HL-60 (cell line): ENCODE measurements around the gene HS1BP3.

Experiments
- DNase-seq, 2 experiments: peaks; one replicate each; pipeline ENCODE4 v3.0.0-alpha.2; 2010 to 2020; ENCODE audit warnings: low read depth in 1 of 2, low spot score in 1 of 2
- H3K27ac ChIP-seq: fragments of 250-450 bp; sonication (Bioruptor Pico); replicated peaks from 2 replicates; pipeline ENCODE4 v1.5.1; 2020; ENCODE audit warnings: mild to moderate bottlenecking, moderate library complexity
- H3K27me3 ChIP-seq: fragments of 250-450 bp; sonication (Bioruptor Pico); 2 replicates; pipeline ENCODE4 v1.5.1; 2021; ENCODE audit warnings: mild to moderate bottlenecking, moderate library complexity; ENCODE audit not compliant: insufficient read depth, poor library complexity, severe bottlenecking
- H3K4me3 ChIP-seq: replicated peaks from 2 replicates; pipeline ENCODE4 v1.5.1; 2011; ENCODE audit warnings: mild to moderate bottlenecking, control low read depth, low read length; ENCODE audit not compliant: insufficient read depth
- GABPA ChIP-seq: IDR thresholded peaks from 2 replicates; pipeline ENCODE4 v1.6.1; 2012; ENCODE audit warnings: low read depth
- POLR2AphosphoS5 ChIP-seq: IDR thresholded peaks from 2 replicates; pipeline ENCODE4 v1.6.1; 2012; ENCODE audit warnings: low read depth
- SPI1 ChIP-seq: IDR thresholded peaks from 2 replicates; pipeline ENCODE4 v1.6.1; 2012; ENCODE audit warnings: low read depth, mild to moderate bottlenecking, borderline replicate concordance
- TF ChIP-seq, protein P1 (sequence below): IDR thresholded peaks from 2 replicates; pipeline ENCODE4 v1.6.1; 2012; ENCODE audit warnings: low read depth; ENCODE audit not compliant: insufficient replicate concordance
- TF ChIP-seq, protein P2 (sequence below): IDR thresholded peaks from one replicate; pipeline ENCODE4 v1.5.1; 2011; ENCODE audit warnings: low read length, control low read depth, inconsistent platforms; ENCODE audit not compliant: insufficient read depth

The HS1BP3 gene

DNA sequence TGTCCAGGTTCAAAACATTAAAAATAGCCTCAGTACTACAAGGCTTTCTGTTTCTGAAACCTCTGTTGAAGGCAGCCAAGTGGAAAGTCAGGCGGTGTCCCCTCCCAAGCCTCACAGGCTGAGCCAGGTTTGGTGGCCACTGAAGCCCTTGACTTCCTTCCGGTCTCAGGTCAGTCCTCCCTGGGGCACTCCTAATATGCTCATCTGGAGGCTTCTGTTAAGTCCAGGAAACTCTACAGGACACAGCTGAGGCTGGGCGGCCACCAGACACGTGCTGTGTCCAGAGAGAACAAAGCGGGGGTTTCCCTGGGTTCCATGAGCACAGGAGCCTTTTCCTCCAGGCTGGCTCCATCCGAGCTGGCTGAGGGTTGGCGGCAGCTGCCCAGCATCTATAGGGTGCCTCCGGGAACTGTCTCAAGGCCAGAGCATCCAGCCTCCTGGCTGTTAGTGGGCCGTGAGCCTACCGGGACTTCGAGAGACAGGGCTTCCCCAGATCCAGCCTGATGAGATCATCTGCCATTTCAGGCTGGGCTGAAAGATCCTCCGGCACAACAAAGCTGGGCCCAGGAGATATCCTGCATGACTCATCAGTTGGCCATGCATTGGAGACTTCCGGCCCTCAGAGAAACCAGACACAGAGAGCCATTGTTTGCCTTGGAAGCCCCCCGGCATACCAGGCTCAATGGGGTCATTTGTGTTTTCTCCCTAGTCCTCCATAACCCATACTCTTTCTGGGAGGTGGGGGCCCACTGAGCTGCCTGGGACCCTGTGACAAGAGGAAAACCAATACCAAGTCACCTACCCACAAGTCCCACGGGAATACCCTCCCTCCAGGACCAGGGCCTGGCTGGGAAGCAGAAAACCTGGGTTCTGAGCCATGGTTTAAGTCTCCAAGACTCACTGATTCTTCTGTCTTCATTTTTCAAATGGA lies 71.7 kb downstream of the HS1BP3 start:
- no peak for DNase-seq
- Histone ChIP-seq H3K27ac (no peak overlapping the region), H3K27me3 (no peaks in the 10 kb centered on the region), H3K4me3 (no peak overlapping the region)
- TF ChIP-seq, protein P1, sequence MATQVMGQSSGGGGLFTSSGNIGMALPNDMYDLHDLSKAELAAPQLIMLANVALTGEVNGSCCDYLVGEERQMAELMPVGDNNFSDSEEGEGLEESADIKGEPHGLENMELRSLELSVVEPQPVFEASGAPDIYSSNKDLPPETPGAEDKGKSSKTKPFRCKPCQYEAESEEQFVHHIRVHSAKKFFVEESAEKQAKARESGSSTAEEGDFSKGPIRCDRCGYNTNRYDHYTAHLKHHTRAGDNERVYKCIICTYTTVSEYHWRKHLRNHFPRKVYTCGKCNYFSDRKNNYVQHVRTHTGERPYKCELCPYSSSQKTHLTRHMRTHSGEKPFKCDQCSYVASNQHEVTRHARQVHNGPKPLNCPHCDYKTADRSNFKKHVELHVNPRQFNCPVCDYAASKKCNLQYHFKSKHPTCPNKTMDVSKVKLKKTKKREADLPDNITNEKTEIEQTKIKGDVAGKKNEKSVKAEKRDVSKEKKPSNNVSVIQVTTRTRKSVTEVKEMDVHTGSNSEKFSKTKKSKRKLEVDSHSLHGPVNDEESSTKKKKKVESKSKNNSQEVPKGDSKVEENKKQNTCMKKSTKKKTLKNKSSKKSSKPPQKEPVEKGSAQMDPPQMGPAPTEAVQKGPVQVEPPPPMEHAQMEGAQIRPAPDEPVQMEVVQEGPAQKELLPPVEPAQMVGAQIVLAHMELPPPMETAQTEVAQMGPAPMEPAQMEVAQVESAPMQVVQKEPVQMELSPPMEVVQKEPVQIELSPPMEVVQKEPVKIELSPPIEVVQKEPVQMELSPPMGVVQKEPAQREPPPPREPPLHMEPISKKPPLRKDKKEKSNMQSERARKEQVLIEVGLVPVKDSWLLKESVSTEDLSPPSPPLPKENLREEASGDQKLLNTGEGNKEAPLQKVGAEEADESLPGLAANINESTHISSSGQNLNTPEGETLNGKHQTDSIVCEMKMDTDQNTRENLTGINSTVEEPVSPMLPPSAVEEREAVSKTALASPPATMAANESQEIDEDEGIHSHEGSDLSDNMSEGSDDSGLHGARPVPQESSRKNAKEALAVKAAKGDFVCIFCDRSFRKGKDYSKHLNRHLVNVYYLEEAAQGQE, result no peak
- no peak for TF ChIP-seq GABPA

- no peaks in the 10 kb centered on the region for H3K27me3 ChIP-seq
- H3K27ac ChIP-seq, result no peak overlapping the region
- no peak overlapping the region for H3K4me3 ChIP-seq
- DNase-seq, result no peak
- TF ChIP-seq SPI1 (no peak), POLR2AphosphoS5 (no peak), GABPA (no peak)
- TF ChIP-seq, protein P2, sequence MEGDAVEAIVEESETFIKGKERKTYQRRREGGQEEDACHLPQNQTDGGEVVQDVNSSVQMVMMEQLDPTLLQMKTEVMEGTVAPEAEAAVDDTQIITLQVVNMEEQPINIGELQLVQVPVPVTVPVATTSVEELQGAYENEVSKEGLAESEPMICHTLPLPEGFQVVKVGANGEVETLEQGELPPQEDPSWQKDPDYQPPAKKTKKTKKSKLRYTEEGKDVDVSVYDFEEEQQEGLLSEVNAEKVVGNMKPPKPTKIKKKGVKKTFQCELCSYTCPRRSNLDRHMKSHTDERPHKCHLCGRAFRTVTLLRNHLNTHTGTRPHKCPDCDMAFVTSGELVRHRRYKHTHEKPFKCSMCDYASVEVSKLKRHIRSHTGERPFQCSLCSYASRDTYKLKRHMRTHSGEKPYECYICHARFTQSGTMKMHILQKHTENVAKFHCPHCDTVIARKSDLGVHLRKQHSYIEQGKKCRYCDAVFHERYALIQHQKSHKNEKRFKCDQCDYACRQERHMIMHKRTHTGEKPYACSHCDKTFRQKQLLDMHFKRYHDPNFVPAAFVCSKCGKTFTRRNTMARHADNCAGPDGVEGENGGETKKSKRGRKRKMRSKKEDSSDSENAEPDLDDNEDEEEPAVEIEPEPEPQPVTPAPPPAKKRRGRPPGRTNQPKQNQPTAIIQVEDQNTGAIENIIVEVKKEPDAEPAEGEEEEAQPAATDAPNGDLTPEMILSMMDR, result no peak
- TF ChIP-seq, protein P1, result no peak
Measured at GRCh38 chr2:20578266-20578894, 72.5 kb downstream of the HS1BP3 start.

GRCh38 chr2:20577495-20578235 lies 73.2 kb downstream of the HS1BP3 start:
- DNase-seq, result no peak
- no peak for TF ChIP-seq SPI1
- TF ChIP-seq, protein P1, result no peak
- TF ChIP-seq, protein P2, result no peak
- TF ChIP-seq GABPA, result no peak
- no peak for TF ChIP-seq POLR2AphosphoS5
- Histone ChIP-seq H3K4me3 (no peak overlapping the region), H3K27ac (no peak overlapping the region), H3K27me3 (no peaks in the 10 kb centered on the region)
